PC-3 (cell line): ENCODE data around the gene SWT1. TPM values are rescaled to one million over a fixed set of nuclear protein-coding genes. Genes with fewer than 3 reads are reported as not detected.
A peak's percentile ranks its signal among the peaks of the same experiment; 100 is the strongest.
"Not testable (repeated sequence)": the region's sequence is repeated elsewhere in the genome, so short reads cannot be mapped to it uniquely, and the experiment has no call there.

Experiments
- ATAC-seq: fragments of 200-7000 bp; cut with Tn5 transposase; 2 replicates; pipeline ENCODE4 v1.9.1; 2020; ENCODE audit warnings: mild to moderate bottlenecking, moderate library complexity
- BruUV-seq: library from RNA; stranded (reverse); fragments of 400-500 nt; replicated peaks from 2 replicates; lab custom pipeline; 2021; lab: Mats Ljungman, UMichigan
- CTCF ChIA-PET: fragments of 300-600 bp; sonication (Branson Sonifier 250); formaldehyde crosslinking; loops from one replicate; lab custom pipeline; 2022; ENCODE audit warnings: antibody characterized with exemption; lab: Charles Lee
- POLR2A ChIA-PET: fragments of 300-600 bp; sonication (Branson Sonifier 250); formaldehyde crosslinking; loops from one replicate; lab custom pipeline; 2022; ENCODE audit warnings: antibody characterized with exemption; ENCODE audit not compliant: unreplicated experiment; lab: Charles Lee
- DNase-seq: peaks from one replicate; pipeline ENCODE4 v3.0.0-alpha.2; 2015
- H2AFZ ChIP-seq: fragments of 300-600 bp; sonication (generic); 2 replicates; pipeline ENCODE4 v1.6.0; 2016; ENCODE audit warnings: antibody characterized with exemption, low read length
- H3F3A ChIP-seq: fragments of 300-600 bp; sonication (generic); one replicate; pipeline ENCODE4 v1.6.0; 2017; ENCODE audit warnings: antibody characterized with exemption, low read length, control low read depth, mild to moderate bottlenecking; ENCODE audit not compliant: unreplicated experiment
- H3K27ac ChIP-seq: fragments of 300-600 bp; sonication (generic); 2 replicates; pipeline ENCODE4 v1.5.1; 2016; ENCODE audit warnings: mild to moderate bottlenecking, low read length
- H3K27me3 ChIP-seq: fragments of 300-600 bp; sonication (generic); 2 replicates; pipeline ENCODE4 v1.6.1; 2016; ENCODE audit warnings: low read length, mixed read lengths
- H3K36me3 ChIP-seq: fragments of 300-600 bp; sonication (generic); 2 replicates; pipeline ENCODE4 v1.6.1; 2016; ENCODE audit warnings: low read depth, mixed run types, low read length, mixed read lengths
- H3K4me1 ChIP-seq: fragments of 300-600 bp; sonication (generic); 2 replicates; pipeline ENCODE4 v1.5.1; 2016; ENCODE audit warnings: low read length; ENCODE audit not compliant: insufficient read depth
- H3K4me2 ChIP-seq: fragments of 300-600 bp; sonication (generic); 2 replicates; pipeline ENCODE4 v1.6.0; 2016; ENCODE audit warnings: low read length
- H3K4me3 ChIP-seq: fragments of 300-600 bp; sonication (generic); 2 replicates; pipeline ENCODE4 v1.5.1; 2016; ENCODE audit warnings: mild to moderate bottlenecking, low read length, mixed read lengths
- H3K79me2 ChIP-seq: fragments of 300-600 bp; sonication (generic); 2 replicates; pipeline ENCODE4 v1.6.1; 2017; ENCODE audit warnings: low read length, mixed read lengths
- H3K9ac ChIP-seq: fragments of 300-600 bp; sonication (generic); 2 replicates; pipeline ENCODE4 v1.6.0; 2016; ENCODE audit warnings: mild to moderate bottlenecking, low read length
- H3K9me2 ChIP-seq: fragments of 300-600 bp; sonication (generic); replicated peaks from 2 replicates; pipeline ENCODE4 v1.6.1; 2016; ENCODE audit warnings: mixed run types, low read length, mixed read lengths
- H3K9me3 ChIP-seq: fragments of 300-600 bp; sonication (generic); 2 replicates; pipeline ENCODE4 v1.6.1; 2016; ENCODE audit warnings: low read length, mixed read lengths
- H4K20me1 ChIP-seq: fragments of 300-600 bp; sonication (generic); 2 replicates; pipeline ENCODE4 v1.6.1; 2016; ENCODE audit warnings: low read length, mixed read lengths
- EZH2 ChIP-seq: fragments of 300-600 bp; sonication (generic); IDR thresholded peaks from one replicate; pipeline ENCODE4 v1.6.1; 2017; ENCODE audit warnings: antibody characterized with exemption, mild to moderate bottlenecking, low read length; ENCODE audit not compliant: unreplicated experiment
- EZH2phosphoT487 ChIP-seq: fragments of 300-600 bp; sonication (generic); IDR thresholded peaks from 2 replicates; pipeline ENCODE4 v1.6.1; 2018; ENCODE audit warnings: mild to moderate bottlenecking, antibody characterized with exemption, low read length, borderline replicate concordance
- intact Hi-C: fragments of 100-400 bp; cut with micrococcal nuclease; formaldehyde crosslinking; loops from 2 replicates; pipeline ENCODE4 v1.9.0; 2023
- total RNA-seq: library from RNA; depleted of rRNA; stranded (reverse); fragments of >200 nt; gene quantifications from 2 replicates; pipeline ENCODE4 v1.2.3, GENCODE V29; 2014
- TF ChIP-seq, protein P1 (sequence below): fragments of 300-600 bp; sonication (generic); conservative IDR thresholded peaks from 2 replicates; pipeline ENCODE4 v1.5.1; 2017; ENCODE audit warnings: antibody characterized with exemption, low read depth, mild to moderate bottlenecking, low read length

The SWT1 gene
- total RNA-seq, 1 experiment from 2014 or later, result 0.69 TPM

DNA sequence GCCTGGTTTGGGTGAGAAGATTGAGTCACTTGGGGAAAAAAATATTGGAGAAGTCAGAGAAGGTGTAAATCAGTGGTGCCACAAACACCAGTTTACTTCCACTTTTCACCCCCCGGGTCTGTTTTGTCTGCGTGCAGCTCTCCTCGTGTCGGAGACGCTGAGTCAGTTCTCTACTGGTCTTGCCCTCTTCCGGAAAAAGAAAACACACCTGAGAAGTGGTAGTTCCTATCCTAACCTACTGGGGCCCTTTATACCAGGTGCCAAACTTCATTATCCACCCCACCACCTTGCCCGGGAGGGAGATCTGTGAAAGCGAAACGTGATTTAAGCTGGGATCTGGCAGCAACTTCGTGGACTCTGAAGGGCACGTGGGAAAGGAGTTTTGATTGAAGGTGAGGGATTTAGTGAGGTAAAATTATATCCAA lies 160.9 kb downstream of the SWT1 start:
- CTCF ChIA-PET, result no interaction called here
- peak overlapping the region; percentile 95 for H3K4me2 ChIP-seq
- ATAC-seq (no peak), DNase-seq (no peak)
- no TSS peak for BruUV-seq
- H3F3A ChIP-seq, result no peaks in the 10 kb centered on the region
- peaks cover 25% of the 10 kb centered on the region for H3K4me1 ChIP-seq
- no peaks in the 10 kb centered on the region for H3K9me2 ChIP-seq
- peaks cover 41% of the 10 kb centered on the region for H3K79me2 ChIP-seq
- H3K27me3 ChIP-seq, result no peaks in the 10 kb centered on the region
- H3K36me3 ChIP-seq, result no peaks in the 10 kb centered on the region
- H3K9me3 ChIP-seq, result no peaks in the 10 kb centered on the region
- TF ChIP-seq, protein P1, sequence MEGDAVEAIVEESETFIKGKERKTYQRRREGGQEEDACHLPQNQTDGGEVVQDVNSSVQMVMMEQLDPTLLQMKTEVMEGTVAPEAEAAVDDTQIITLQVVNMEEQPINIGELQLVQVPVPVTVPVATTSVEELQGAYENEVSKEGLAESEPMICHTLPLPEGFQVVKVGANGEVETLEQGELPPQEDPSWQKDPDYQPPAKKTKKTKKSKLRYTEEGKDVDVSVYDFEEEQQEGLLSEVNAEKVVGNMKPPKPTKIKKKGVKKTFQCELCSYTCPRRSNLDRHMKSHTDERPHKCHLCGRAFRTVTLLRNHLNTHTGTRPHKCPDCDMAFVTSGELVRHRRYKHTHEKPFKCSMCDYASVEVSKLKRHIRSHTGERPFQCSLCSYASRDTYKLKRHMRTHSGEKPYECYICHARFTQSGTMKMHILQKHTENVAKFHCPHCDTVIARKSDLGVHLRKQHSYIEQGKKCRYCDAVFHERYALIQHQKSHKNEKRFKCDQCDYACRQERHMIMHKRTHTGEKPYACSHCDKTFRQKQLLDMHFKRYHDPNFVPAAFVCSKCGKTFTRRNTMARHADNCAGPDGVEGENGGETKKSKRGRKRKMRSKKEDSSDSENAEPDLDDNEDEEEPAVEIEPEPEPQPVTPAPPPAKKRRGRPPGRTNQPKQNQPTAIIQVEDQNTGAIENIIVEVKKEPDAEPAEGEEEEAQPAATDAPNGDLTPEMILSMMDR, result no peak
- TF ChIP-seq EZH2phosphoT487, result no peak
- TF ChIP-seq EZH2, result no peak
- peak overlapping the region; percentile 46 for H3K27ac ChIP-seq
- POLR2A ChIA-PET, result interaction anchor here (0.7 kb wide), 1 partner anchor 254 kb away, joined by 4 read pairs; no protein-coding TSS in a partner anchor
- intact Hi-C loops, result loop anchor here (2.0 to 10.0 kb wide), 3 partner anchors 57 to 354 kb away; no protein-coding TSS in a partner anchor
- peak overlapping the region; percentile 97 for H2AFZ ChIP-seq
- H3K4me3 ChIP-seq, result peak overlapping the region; percentile 98
- H4K20me1 ChIP-seq, result peaks cover 31% of the 10 kb centered on the region
- H3K9ac ChIP-seq, result peak overlapping the region; percentile 92

DNA sequence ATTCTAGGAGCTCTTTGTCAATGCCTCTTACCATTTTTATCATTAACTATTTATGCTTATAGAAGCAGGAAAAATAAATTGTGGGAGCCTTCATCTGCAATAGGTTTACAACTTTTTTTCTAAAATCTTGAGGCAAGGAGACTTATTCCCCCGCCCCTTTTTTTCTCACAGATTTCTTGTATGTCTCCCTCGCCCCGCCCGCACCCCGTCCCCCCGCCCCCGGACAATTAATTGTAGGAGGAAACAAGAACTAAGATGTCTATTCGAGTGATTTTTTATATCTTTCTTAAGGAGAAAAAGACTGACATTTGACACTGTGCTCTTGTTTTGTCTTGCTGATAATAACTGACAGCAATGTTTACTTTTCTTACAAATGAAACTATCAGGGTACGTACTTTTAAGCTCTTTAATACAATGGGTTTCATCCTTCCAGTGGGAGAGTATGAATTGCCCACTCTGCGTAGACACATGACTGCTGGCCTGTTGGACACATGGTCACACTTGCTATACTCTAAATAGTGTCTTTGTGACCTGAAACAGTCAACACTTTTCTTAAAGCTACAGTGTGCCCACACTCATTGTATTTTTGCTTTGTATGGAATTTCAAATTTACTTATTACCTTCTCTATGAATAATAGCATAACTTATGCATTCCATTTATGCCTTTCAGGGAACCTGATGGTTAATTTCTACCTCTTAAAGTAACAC lies 161.6 kb downstream of the SWT1 start:
- H3K4me3 ChIP-seq, result no peak overlapping the region
- CTCF ChIA-PET, result no interaction called here
- H3K27ac ChIP-seq, result no peak overlapping the region
- intact Hi-C loops, result loop anchor here (5.0 to 10.0 kb wide), 2 partner anchors 246 to 354 kb away; no protein-coding TSS in a partner anchor
- no peaks in the 10 kb centered on the region for H3K27me3 ChIP-seq
- H3K36me3 ChIP-seq, result no peaks in the 10 kb centered on the region
- POLR2A ChIA-PET, result interaction anchor here (0.6 to 0.7 kb wide), 2 partner anchors 253 to 258 kb away, joined by 4 read pairs; no protein-coding TSS in a partner anchor
- DNase-seq, result no peak
- H3K9ac ChIP-seq, result no peak overlapping the region
- no peak overlapping the region for H2AFZ ChIP-seq
- H3K4me2 ChIP-seq, result no peak overlapping the region
- peaks cover 24% of the 10 kb centered on the region for H4K20me1 ChIP-seq
- no peaks in the 10 kb centered on the region for H3K9me3 ChIP-seq
- peaks cover 20% of the 10 kb centered on the region for H3K4me1 ChIP-seq
- no peak for TF ChIP-seq EZH2phosphoT487
- TF ChIP-seq, protein P1, result no peak
- TF ChIP-seq EZH2, result no peak
- no peaks in the 10 kb centered on the region for H3K9me2 ChIP-seq
- ATAC-seq, result no peak
- BruUV-seq, result no TSS peak
- peaks cover 34% of the 10 kb centered on the region for H3K79me2 ChIP-seq
- H3F3A ChIP-seq, result no peaks in the 10 kb centered on the region

DNA sequence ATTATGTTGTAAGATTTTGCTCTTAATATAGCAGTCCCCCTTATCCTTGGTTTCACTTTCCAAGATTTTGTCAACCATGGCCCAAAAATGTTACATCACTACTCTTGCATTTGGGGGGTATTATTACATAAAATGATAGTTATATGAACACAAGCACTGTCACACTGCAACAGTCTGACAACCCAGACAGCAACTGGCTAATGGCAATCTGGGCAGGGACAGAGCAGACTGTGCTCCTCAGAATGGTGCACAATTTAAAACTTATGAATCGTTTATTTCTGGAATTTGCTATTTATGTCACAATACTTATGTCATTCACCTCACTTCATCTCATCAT lies 162.1 kb downstream of the SWT1 start:
- no peak overlapping the region for H2AFZ ChIP-seq
- DNase-seq (no peak), ATAC-seq (no peak)
- no peaks in the 10 kb centered on the region for H3K36me3 ChIP-seq
- ChIA-PET CTCF (no interaction called here), POLR2A (no interaction called here)
- H3K79me2 ChIP-seq, result peaks cover 29% of the 10 kb centered on the region
- no TSS peak for BruUV-seq
- H3K9me3 ChIP-seq, result no peaks in the 10 kb centered on the region
- peaks cover 17% of the 10 kb centered on the region for H3K4me1 ChIP-seq
- H3K4me3 ChIP-seq, result no peak overlapping the region
- H3K27ac ChIP-seq, result no peak overlapping the region
- TF ChIP-seq, protein P1, result no peak
- TF ChIP-seq EZH2 (no peak), EZH2phosphoT487 (no peak)
- H4K20me1 ChIP-seq, result peaks cover 19% of the 10 kb centered on the region
- no peak overlapping the region for H3K4me2 ChIP-seq
- intact Hi-C loops, result loop anchor here (5.0 to 10.0 kb wide), 2 partner anchors 246 to 353 kb away; no protein-coding TSS in a partner anchor
- H3K27me3 ChIP-seq, result no peaks in the 10 kb centered on the region
- H3K9ac ChIP-seq, result no peak overlapping the region
- no peaks in the 10 kb centered on the region for H3F3A ChIP-seq
- no peaks in the 10 kb centered on the region for H3K9me2 ChIP-seq

DNA sequence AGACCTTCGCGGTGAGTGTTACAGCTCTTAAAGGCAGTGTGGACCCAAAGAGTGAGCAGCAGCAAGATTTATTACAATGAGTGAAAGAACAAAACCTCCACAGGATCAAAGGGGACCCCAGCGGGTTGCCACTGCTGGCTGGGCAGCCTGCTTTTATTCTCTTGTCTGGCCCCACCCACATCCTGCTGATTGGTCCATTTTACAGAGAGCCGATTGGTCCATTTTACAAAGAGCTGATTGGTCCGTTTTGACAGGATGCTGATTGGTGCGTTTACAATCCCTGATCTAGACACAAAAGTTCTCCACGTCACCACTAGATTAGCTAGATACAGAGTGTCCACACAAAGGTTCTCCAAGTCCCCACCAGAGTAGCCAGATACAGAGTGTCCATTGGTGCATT lies 164.1 kb downstream of the SWT1 start:
- H3K4me3 ChIP-seq, ATAC-seq, H3K27ac ChIP-seq, H3K4me2 ChIP-seq, H3K79me2 ChIP-seq, H4K20me1 ChIP-seq, H3K27me3 ChIP-seq, DNase-seq, POLR2A ChIA-PET, H3K9me3 ChIP-seq, CTCF ChIA-PET, BruUV-seq, H3K4me1 ChIP-seq, H3K36me3 ChIP-seq, H3K9ac ChIP-seq, H3K9me2 ChIP-seq, H2AFZ ChIP-seq, intact Hi-C loops, H3F3A ChIP-seq: not testable (repeated sequence)
